Uterus (tissue), 4 donors: ENCODE results near the gene CRTC3. TPM values are rescaled to one million over a fixed set of nuclear protein-coding genes. Genes with fewer than 3 reads are reported as not detected.
A peak's percentile ranks its signal among the peaks of the same experiment; 100 is the strongest.
"Not testable (repeated sequence)": the region's sequence is repeated elsewhere in the genome, so short reads cannot be mapped to it uniquely, and the experiment has no call there.

Experiments used
- DNase-seq, 2 donors: peaks; one replicate each; pipeline ENCODE4 v3.0.0-alpha.2; 2019 to 2020
- H3K27ac ChIP-seq, 2 donors: fragments of 200-600 bp; sonication (generic); 1 replicate in 1 of 2; 2 replicates in 1 of 2; pipeline ENCODE4 v1.5.1; 2016 to 2018
- H3K27me3 ChIP-seq, 2 donors: fragments of 200-600 bp; sonication (generic); one replicate each; pipeline ENCODE4 v1.5.1; 2018 to 2019; ENCODE audit warnings: control low read depth in 1 of 2
- H3K36me3 ChIP-seq, 2 donors: fragments of 200-600 bp; sonication (generic); one replicate each; pipeline ENCODE4 v1.5.1; 2019; ENCODE audit warnings: control low read depth in 1 of 2
- H3K4me1 ChIP-seq, 2 donors: fragments of 200-600 bp; sonication (generic); one replicate each; pipeline ENCODE4 v1.5.1; 2018 to 2019; ENCODE audit warnings: control low read depth in 1 of 2
- H3K4me3 ChIP-seq, 2 donors: fragments of 200-600 bp; sonication (generic); 1 replicate in 1 of 2; 2 replicates in 1 of 2; pipeline ENCODE4 v1.5.1; 2018 to 2019; ENCODE audit warnings: mild to moderate bottlenecking in 1 of 2
- H3K9me3 ChIP-seq, 2 donors: fragments of 200-600 bp; sonication (generic); one replicate each; pipeline ENCODE4 v1.5.1; 2019; ENCODE audit warnings: control low read depth in 1 of 2
- CTCF ChIP-seq, 4 experiments: fragments of 200-600 bp in 2 of 4; fragments of 450-650 bp in 2 of 4; sonication (generic) in 2 of 4; IDR thresholded peaks; one replicate each; pipeline ENCODE4 v1.5.1; 2016 to 2019; ENCODE audit warnings: antibody characterized with exemption in 4 of 4, mild to moderate bottlenecking in 2 of 4, moderate library complexity in 1 of 4
- POLR2A ChIP-seq, 2 donors: fragments of 450-650 bp; IDR thresholded peaks; one replicate each; pipeline ENCODE4 v1.6.1; 2016; ENCODE audit warnings: antibody characterized with exemption in 2 of 2, mild to moderate bottlenecking in 1 of 2, moderate library complexity in 1 of 2
- intact Hi-C: fragments of 100-400 bp; cut with DNase I; formaldehyde crosslinking; loops from one replicate; pipeline ENCODE4 v1.15.1; 2023; ENCODE audit warnings: low total_unique reads
- total RNA-seq, 4 donors: library from RNA; depleted of rRNA in 3 of 4; stranded (reverse); fragments of >200 nt in 3 of 4; gene quantifications; one replicate each; pipeline versions ENCODE4 v1.1.0 to v1.2.4, GENCODE V29; 2014 to 2023
- donor health status: DM: yes; HTN: yes; CAD: no.

CRTC3 gene
- total RNA-seq, 4 donors from 2014 or later = 18.4 to 89.4 (median 40.9) TPM

GRCh38 chr15:90523373-90523772, 6.3 kb upstream of the CRTC3 start:
- intact Hi-C loops = no loop called here
- no peaks in the 10 kb centered on the region for H3K9me3 ChIP-seq
- H3K27ac ChIP-seq = no peak overlapping the region
- H3K36me3 ChIP-seq = no peaks in the 10 kb centered on the region
- no peak overlapping the region for H3K4me3 ChIP-seq
- no peaks in the 10 kb centered on the region for H3K4me1 ChIP-seq
- DNase-seq = no peak
- TF ChIP-seq CTCF (IDR thresholded peaks at IDR 0.05) = no peak
- TF ChIP-seq POLR2A (IDR thresholded peaks at IDR 0.05) = no peak
- no peaks in the 10 kb centered on the region for H3K27me3 ChIP-seq

GRCh38 chr15:90524018-90524803, 5.5 kb upstream of the CRTC3 start:
- H3K36me3 ChIP-seq, H3K4me1 ChIP-seq, H3K27me3 ChIP-seq, H3K27ac ChIP-seq, intact Hi-C loops, H3K9me3 ChIP-seq, H3K4me3 ChIP-seq, DNase-seq: not testable (repeated sequence)

GRCh38 chr15:90529011-90529370, 732 bp upstream of the CRTC3 start:
- Histone ChIP-seq H3K4me3 (peak overlapping the region; percentile 45 to 92), H3K36me3 (no peaks in the 10 kb centered on the region), H3K9me3 (no peaks in the 10 kb centered on the region), H3K4me1 (peaks cover 0 to 5% of the 10 kb centered on the region in 2 donors), H3K27ac (peak overlapping the region; percentile 97 to 98), H3K27me3 (no peaks in the 10 kb centered on the region)
- intact Hi-C loops = no loop called here
- DNase-seq = no peak
- TF ChIP-seq CTCF (IDR thresholded peaks at IDR 0.05) (no peak), POLR2A (IDR thresholded peaks at IDR 0.05) (no peak)

- H3K9me3 ChIP-seq = no peaks in the 10 kb centered on the region
- intact Hi-C loops = no loop called here
- peak overlapping the region; percentile 97 to 98 for H3K27ac ChIP-seq
- no peaks in the 10 kb centered on the region for H3K27me3 ChIP-seq
- peak overlapping the region; percentile 45 to 92 for H3K4me3 ChIP-seq
- H3K4me1 ChIP-seq = peaks cover 0 to 5% of the 10 kb centered on the region in 2 donors
- TF ChIP-seq POLR2A (IDR thresholded peaks at IDR 0.05) (no peak), CTCF (IDR thresholded peaks at IDR 0.05) (no peak)
- peak; percentile 41 to 42 for DNase-seq
- H3K36me3 ChIP-seq = no peaks in the 10 kb centered on the region
Observed at GRCh38 chr15:90530250-90531051, 728 bp downstream of the CRTC3 start.

- H3K9me3 ChIP-seq = no peaks in the 10 kb centered on the region
- no peaks in the 10 kb centered on the region for H3K27me3 ChIP-seq
- H3K36me3 ChIP-seq = no peaks in the 10 kb centered on the region
- peak overlapping the region; percentile 97 to 98 for H3K27ac ChIP-seq
- DNase-seq = no peak
- intact Hi-C loops = no loop called here
- TF ChIP-seq POLR2A (IDR thresholded peaks at IDR 0.05) (no peak), CTCF (IDR thresholded peaks at IDR 0.05) (no peak)
- H3K4me1 ChIP-seq = peaks cover 0 to 5% of the 10 kb centered on the region in 2 donors
- peak overlapping the region; percentile 45 to 92 for H3K4me3 ChIP-seq
Observed at GRCh38 chr15:90531147-90531546, 1.4 kb downstream of the CRTC3 start.
